ENCODE measurements around the gene OR9A2. TPM values are rescaled to one million over a fixed set of nuclear protein-coding genes. Genes with fewer than 3 reads are reported as not detected.

The OR9A2 gene
- polyA plus RNA-seq, 1 experiment = not detected

DNA sequence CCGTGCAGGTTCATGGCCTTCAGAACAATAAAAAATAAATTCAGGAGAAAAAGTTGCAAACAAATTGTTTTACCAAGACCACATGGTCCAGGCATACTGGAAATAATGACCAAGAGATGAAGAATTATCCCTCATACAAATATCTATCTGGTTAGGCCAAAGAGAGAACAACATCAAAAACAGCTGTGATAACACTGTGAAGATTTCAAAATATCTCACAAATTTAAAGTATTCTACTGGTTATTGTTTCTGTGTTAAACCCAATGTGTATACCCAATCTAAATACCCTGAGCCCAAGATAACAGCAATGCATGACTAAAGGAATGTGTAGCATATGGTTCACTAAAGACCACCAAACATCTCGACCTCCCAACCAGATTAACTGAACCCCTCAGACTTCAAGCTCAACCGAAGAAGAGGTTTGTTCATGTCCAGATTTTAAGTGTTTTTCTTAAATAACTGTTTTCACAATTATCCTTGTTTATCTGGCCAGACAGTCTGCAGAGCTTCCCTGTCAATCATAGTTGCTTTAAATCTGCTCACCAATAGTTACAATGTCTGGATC is 10.9 kb downstream of the OR9A2 start:
- ChIA-PET CTCF (interaction anchor here (0.9 to 5.4 kb wide), 5 partner anchors 8 to 199 kb away, joined by 3 to 64 read pairs (median 10); no protein-coding TSS in a partner anchor), POLR2A (no interaction called here)
- H3K4me3 ChIP-seq (ENCODE audit: low read depth, low read length) = no peak overlapping the region
- no peak overlapping the region for H3K27ac ChIP-seq (ENCODE audit: low read depth, low read length)
- no peaks in the 10 kb centered on the region for H3K27me3 ChIP-seq (ENCODE audit: control insufficient read depth, insufficient read depth, low read length)
- TF ChIP-seq, protein P1, sequence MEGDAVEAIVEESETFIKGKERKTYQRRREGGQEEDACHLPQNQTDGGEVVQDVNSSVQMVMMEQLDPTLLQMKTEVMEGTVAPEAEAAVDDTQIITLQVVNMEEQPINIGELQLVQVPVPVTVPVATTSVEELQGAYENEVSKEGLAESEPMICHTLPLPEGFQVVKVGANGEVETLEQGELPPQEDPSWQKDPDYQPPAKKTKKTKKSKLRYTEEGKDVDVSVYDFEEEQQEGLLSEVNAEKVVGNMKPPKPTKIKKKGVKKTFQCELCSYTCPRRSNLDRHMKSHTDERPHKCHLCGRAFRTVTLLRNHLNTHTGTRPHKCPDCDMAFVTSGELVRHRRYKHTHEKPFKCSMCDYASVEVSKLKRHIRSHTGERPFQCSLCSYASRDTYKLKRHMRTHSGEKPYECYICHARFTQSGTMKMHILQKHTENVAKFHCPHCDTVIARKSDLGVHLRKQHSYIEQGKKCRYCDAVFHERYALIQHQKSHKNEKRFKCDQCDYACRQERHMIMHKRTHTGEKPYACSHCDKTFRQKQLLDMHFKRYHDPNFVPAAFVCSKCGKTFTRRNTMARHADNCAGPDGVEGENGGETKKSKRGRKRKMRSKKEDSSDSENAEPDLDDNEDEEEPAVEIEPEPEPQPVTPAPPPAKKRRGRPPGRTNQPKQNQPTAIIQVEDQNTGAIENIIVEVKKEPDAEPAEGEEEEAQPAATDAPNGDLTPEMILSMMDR (IDR thresholded peaks at IDR 0.05; ENCODE audit: low read depth, low read length) = no peak
- H3K9me3 ChIP-seq (ENCODE audit: control insufficient read depth, insufficient read depth, low read length) = no peaks in the 10 kb centered on the region
- no peak for DNase-seq (ENCODE audit: low read depth, low spot score)

DNA sequence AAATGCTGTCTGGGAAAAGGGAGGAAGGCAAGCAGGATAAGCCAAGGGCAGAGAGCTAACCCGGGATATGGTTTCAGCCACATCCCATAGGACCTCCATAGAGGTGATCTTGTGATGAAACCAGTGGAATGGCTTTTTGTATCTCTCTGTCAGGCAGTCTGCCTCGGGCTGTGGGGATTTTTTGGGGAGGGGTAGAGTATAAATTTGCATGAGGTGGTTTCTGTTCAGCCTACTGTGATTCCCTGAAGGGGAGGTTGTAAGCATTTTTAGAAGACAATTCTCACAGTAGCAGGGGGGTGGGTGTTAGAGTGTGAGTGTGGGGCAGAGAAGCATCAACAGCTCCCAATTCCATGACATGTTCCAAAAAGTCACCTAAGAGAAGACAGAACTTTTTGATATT is 11.8 kb downstream of the OR9A2 start:
- no peaks in the 10 kb centered on the region for H3K9me3 ChIP-seq (ENCODE audit: control insufficient read depth, insufficient read depth, low read length)
- H3K4me3 ChIP-seq (ENCODE audit: low read depth, low read length) = no peak overlapping the region
- CTCF ChIA-PET = interaction anchor here (0.9 to 5.4 kb wide), 2 partner anchors 200 to 226 kb away, joined by 3 to 64 read pairs; no protein-coding TSS in a partner anchor
- H3K27ac ChIP-seq (ENCODE audit: low read depth, low read length) = no peak overlapping the region
- TF ChIP-seq, protein P1 (IDR thresholded peaks at IDR 0.05; ENCODE audit: low read depth, low read length) = no peak
- no peak for DNase-seq (ENCODE audit: low read depth, low spot score)
- POLR2A ChIA-PET = no interaction called here
- H3K27me3 ChIP-seq (ENCODE audit: control insufficient read depth, insufficient read depth, low read length) = no peaks in the 10 kb centered on the region

DNA sequence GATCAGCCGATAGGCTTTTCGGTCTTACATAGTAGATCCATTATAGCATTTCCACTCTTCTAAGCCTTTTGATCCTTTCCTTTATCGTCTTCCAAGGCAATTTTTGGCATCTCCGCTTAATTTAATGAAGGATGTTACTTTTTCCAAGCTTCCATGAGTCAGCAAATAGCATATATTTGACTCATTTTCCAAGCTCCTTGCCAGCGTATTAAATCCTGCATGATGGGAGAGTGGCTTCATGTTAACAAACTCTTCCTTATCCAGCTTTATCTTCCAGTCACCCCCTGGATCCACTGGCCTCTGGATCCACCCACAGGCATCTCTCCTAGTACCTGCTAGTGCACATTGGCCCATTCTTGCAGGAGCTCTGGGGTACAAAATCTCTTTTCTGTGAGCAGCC is 13.0 kb downstream of the OR9A2 start:
- peak; percentile 16 for DNase-seq (ENCODE audit: low read depth, low spot score)
- H3K27me3 ChIP-seq (ENCODE audit: control insufficient read depth, insufficient read depth, low read length) = no peaks in the 10 kb centered on the region
- POLR2A ChIA-PET = no interaction called here
- no peaks in the 10 kb centered on the region for H3K9me3 ChIP-seq (ENCODE audit: control insufficient read depth, insufficient read depth, low read length)
- no peak overlapping the region for H3K27ac ChIP-seq (ENCODE audit: low read depth, low read length)
- no peak overlapping the region for H3K4me3 ChIP-seq (ENCODE audit: low read depth, low read length)
- TF ChIP-seq, protein P1 (IDR thresholded peaks at IDR 0.05; ENCODE audit: low read depth, low read length) = no peak
- CTCF ChIA-PET = interaction anchor here (0.7 to 5.4 kb wide), 5 partner anchors 11 to 227 kb away, joined by 3 to 64 read pairs (median 3); no protein-coding TSS in a partner anchor

DNA sequence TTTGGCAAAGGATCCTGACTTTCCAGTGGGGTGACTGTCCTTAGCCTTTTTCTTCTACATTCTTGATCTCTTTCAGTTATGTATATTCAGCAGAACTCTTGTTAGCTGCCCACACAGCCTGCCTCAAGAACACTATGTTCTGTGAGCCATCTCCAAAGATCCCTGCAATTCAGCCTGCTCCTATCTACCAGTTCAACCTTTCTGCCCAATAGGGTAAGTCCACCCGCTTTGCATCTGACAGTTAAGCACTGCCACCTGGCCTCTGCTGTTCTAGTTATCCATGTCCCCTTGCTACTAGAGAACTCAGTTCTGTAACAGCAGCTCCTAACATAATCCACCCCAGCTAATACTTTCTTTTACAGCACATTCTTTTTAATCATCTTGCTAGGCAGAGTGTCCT is 13.5 kb downstream of the OR9A2 start:
- Histone ChIP-seq H3K27me3 (ENCODE audit: control insufficient read depth, insufficient read depth, low read length) (no peaks in the 10 kb centered on the region), H3K4me3 (ENCODE audit: low read depth, low read length) (no peak overlapping the region), H3K27ac (ENCODE audit: low read depth, low read length) (no peak overlapping the region), H3K9me3 (ENCODE audit: control insufficient read depth, insufficient read depth, low read length) (no peaks in the 10 kb centered on the region)
- POLR2A ChIA-PET = no interaction called here
- CTCF ChIA-PET = interaction anchor here (0.6 to 5.4 kb wide), 5 partner anchors 10 to 1482 kb away, joined by 3 to 64 read pairs (median 5); no protein-coding TSS in a partner anchor
- no peak for DNase-seq (ENCODE audit: low read depth, low spot score)
- TF ChIP-seq, protein P1 (IDR thresholded peaks at IDR 0.05; ENCODE audit: low read depth, low read length) = no peak

DNA sequence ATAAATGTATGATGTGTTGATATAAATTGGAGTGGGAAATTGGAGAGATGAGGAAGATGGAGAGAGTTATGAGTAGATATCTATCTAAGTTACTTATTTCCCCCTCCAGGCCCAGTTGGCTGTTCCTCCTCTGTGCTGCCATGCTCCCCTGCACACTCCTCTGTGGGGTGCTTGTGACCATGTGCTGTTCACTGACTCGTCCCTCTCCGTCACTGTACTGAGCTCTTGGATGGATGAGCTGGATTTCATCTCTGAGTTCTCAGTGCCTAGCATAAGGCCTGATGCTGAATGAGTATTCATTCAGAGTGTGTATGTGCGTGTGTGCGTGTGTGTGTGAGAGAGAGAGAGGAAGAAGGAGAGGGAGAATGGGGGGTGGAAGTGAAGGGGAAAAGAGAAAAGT is 14.5 kb downstream of the OR9A2 start:
- no peaks in the 10 kb centered on the region for H3K9me3 ChIP-seq (ENCODE audit: control insufficient read depth, insufficient read depth, low read length)
- ChIA-PET POLR2A (no interaction called here), CTCF (interaction anchor here (1.0 to 5.4 kb wide), 4 partner anchors 8 to 202 kb away, joined by 5 to 64 read pairs (median 16); no protein-coding TSS in a partner anchor)
- no peak for DNase-seq (ENCODE audit: low read depth, low spot score)
- no peak overlapping the region for H3K4me3 ChIP-seq (ENCODE audit: low read depth, low read length)
- H3K27me3 ChIP-seq (ENCODE audit: control insufficient read depth, insufficient read depth, low read length) = no peaks in the 10 kb centered on the region
- no peak overlapping the region for H3K27ac ChIP-seq (ENCODE audit: low read depth, low read length)
- TF ChIP-seq, protein P1 (IDR thresholded peaks at IDR 0.05; ENCODE audit: low read depth, low read length) = no peak
